Non-pigmented ciliary epithelial cell (primary cell): ENCODE measurements around the gene TMPRSS13.
"Not testable (repeated sequence)": the region's sequence is repeated elsewhere in the genome, so short reads cannot be mapped to it uniquely, and the experiment has no call there.

Experiments
- DNase-seq: peaks from one replicate; pipeline ENCODE4 v3.0.0-alpha.2; 2010; ENCODE audit warnings: low read depth

TMPRSS13 gene

DNA sequence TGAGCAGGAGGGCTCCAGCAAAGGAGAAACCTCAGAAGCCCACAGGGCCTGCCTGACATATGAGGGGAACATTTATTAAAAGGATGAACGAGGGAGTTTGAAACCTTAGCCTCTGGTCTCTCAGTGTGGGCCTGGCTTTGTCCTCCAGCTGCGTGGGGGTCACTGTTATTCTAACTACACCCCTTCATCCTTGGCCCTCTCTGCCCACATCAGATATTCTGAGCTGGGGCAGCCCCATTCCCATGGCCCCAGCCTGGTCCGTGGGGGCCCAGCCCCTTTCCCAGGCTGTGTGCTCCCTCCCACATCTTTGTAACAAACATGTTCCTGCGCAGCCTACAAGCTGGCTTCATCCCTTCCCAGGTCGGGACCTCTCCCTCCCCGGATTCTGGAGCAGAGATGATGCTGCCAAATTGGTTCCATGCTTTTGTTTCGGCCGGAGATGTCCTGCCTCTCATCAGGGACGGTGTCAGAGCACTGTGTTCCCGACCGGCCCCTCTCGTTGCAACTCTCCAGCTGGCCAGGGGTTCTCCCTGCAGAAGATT is 56.7 kb downstream of the TMPRSS13 start:
- DNase-seq = no peak

DNA sequence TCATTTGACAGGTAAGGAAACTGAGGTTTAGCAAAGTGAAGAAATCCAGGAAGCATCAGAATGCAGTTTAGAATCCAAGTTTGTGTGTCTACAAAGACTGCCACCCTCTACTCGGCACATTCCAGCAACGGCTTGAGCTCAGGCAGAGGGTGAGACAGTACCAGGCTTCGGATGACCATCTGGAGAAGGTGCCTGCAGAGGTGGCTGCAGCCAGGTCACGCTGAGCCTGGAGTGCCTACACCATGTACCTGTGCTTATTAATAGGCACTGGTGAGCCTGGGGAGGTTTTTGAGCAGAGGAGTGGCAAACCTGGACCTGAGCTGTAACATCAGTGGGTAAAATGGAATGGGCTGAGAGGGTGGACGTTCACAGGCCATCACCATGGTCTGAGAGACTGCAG is 57.4 kb downstream of the TMPRSS13 start:
- DNase-seq = no peak

DNA sequence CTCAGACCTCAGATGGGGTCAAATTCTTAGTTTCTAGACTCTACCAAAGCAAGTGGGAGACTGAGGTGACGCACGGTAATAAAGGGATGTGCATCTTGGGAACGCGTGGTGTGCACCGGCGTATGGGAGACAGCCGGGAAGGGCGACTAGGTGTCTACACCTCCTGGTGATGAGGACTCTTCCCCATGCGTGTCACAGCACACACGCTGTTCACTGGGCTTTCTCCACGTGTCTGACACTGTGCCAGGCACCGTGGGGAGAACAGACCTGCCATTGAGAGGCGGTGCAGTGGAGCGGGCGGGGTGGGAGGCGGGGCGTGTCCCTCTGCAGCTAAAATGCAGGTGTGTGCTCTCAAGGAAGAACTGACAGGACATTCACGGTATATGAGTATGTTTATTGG is 58.0 kb downstream of the TMPRSS13 start:
- DNase-seq = no peak

DNA sequence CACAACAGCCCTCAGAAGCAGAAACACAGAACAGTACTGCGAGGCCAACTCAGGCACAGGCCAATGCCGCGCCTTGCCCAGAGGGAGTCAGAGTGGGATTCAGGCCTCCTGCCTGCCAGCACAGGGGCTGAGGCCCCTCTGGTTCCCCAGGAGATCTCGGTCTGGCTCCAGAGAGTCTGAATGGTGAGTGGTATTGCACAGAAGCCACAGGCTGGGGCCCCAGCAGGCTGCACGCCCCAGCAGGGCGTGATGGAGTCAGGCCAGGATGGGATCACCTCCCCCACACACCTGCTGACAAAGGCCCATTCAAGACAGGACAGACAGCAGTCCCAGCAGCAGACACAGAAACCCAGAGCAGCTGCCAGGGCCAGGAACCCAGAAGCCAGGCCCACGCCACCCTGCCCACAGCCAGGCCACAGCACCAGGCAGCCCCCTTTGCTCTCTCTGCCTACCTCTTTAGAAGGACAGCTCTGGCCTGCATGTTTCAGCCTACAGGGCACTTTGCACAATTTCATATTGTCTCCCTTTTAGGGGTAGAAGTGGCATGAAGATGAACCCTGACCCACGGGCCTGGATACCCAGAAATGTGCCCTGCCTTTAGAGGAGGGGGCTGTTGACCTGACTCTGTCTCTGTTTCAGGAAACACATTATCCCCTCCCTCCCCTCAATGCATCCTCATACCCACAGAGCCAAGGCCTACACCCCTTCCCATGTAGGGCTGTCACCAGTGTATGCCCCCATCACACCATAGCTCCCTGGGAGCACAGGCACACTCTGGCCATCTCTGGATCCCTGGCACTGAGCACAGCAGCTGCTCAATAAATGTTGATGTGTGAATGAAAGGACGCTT is 58.9 kb downstream of the TMPRSS13 start:
- no peak for DNase-seq

DNA sequence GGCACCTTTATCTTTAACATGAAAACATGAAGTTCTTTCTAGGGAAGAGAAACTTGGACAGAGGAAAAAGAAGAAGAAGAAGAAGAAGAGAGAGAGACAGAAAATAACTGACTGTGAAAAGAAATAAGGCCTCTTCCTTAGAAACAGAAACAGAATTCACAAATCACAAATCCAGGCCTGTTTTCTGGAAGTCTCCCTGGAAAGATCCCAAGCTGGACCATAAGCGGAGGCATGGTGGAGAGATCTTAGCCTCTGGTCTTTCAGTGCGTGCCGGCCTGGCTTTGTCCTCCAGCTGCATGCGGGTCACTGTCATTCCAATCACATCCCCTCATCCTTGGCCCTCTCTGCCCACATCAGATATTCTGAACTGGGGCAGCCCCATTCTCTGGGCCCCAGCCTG is 59.6 kb downstream of the TMPRSS13 start:
- DNase-seq = no peak

DNA sequence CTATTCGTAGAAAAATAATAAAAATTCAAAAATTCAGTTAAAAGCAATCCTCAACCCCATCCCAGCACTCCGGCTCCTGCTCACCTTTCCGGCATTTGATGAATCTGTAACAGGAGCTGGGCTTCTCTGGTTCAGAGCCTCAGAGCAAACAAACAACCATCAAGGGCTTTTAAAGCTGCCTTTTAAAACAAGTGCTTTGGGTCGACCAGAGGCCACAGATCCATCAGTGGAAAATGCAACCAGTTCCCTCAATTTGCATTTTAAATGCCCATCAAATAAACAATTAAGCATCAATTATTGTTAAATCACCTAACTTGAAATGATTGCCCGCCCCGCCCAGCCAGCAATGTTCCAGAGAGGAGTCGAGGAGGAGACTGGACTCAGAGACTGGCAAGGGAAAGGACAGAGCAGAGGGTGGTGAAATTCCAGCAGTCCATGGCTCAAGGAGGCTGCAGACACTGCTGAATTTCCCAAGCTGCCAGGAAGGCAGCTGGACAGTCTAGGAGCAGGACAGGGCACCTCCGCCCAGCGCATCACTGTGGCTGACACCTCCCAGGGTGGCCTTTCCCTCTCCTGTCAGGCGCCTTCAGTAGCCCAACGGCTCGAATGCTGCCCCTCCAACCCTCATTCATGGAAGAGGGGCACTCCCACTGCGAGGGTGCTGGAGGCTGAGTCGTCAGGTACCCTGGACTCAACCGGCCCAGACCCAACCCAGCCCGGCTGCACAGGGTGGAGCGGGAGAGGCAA is 60.2 kb downstream of the TMPRSS13 start:
- DNase-seq = no peak

DNA sequence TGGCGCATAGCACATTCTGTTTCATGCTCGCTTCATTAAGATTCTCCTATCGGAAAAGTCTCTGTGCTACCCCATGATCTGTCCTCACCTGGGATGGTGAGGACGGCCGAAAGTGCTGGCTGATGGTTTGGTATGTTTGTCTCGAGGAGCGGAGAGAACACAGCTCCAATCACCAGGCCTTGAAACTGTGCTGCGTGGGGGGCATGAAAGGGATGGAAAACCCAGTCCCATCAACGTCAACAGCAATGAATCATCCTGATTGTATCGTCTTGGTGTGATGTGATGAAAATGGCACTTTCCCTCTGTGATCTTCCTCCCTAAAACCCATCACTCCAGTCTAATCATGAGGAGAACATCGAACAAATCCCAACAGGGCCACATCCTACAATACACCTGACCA is 61.1 kb downstream of the TMPRSS13 start:
- DNase-seq = no peak

DNA sequence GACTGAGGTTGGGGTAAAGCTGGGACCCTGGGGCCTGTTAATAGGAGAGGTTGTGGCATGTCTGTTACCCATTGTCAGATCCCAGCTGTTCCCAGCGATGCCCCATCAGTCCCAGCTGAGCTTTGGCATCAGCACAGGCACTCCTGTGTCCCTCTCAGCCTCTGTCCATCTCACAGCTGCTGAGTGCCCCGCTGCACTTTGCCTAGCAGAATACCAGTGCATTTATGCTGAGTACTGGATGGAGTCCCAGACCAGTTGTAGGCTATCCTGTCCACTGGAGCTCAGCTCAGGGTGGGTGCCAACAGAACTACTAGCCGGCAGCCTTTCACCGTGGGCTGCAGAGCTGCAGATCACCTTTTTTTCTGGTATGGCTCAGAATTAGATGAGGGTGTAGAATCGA is 62.7 kb downstream of the TMPRSS13 start:
- no peak for DNase-seq

DNA sequence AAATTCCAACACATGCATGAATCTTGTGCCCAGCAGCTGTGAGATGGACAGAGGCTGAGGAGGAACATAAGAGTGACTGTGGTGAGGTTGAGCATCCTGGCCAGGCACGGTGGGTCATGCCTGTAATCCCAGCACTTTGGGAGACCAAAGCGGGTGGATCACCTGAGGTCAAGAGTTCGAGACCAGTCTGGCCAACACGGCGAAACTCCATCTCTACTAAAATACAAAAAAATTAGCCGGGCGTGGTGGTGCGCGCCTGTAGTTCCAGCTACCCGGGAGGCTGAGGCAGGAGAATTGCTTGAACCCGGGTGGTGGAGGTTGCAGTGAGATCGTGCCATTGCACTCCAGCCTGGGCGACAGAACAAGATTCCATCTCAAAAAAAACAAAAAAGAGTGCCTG is 63.7 kb downstream of the TMPRSS13 start:
- DNase-seq = not testable (repeated sequence)

DNA sequence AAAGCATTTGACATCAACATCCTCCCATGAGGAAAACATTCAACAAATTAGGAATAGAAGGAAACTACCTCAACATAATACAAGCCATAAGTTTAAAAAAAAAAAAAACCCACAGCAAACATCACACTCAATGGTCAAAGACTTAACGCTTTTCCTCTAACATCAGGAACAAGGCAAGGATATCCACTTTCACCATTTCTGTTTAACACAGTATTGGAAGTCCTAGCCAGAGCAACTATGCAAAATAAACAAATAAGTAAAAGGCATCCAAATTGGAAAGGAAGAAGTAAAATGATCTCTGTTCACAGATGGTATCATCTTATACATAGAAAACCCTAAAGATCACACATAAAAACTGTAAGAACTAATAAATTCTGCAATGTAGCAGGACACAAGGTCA is 65.8 kb downstream of the TMPRSS13 start:
- DNase-seq = no peak

DNA sequence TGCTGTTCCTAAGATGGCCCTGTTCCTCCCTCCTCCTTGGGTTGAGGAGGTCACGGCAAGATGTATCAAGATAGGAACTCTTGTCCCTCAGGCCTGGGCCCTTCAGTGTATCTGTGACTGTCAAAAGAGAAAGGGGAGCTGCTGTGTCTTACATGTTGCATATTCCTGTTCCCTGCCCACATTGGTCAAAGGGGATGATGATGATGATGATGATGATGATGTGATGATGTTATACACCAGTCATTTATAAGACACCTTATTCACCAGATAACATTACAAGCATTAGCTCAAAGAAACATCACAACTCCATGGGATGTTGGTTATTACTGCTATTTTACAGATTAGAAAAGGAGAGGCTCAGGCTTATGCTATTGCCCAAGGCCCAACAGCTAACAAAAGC is 66.4 kb downstream of the TMPRSS13 start:
- DNase-seq = no peak

DNA sequence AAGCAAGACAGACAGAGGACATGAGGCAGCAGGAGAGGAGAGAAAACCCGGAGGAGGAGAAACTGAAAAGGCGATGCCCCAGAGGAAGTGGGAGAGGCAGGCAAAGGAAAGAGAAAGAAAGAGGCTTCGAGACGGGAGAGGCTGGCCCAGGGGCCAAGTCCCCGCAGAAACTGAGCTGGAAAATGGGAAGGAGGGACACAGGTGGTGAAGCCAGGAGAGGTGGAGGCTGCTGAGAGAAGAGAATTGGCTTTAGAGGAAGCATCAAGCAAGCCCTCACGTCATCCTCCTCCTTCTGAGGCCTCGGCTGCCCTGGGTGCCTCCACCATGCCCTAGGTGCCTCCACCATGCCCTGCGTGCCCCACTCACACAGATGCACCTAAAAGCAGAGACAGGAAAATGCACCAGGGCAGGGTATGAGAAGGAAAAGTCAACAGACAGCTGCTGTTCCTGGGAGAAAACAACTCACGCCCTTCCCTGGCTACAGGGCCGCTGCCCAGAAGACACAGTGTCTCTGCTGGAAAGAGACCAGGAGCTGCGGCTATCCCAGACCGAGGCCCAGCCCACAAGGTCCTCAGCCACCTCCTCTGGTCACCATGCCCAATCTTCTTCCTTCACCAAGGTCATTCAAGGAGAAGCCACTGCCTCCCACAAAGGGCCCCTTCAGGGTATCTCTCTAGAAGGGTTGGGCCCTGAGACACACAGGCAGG is 67.0 kb downstream of the TMPRSS13 start:
- DNase-seq = no peak

DNA sequence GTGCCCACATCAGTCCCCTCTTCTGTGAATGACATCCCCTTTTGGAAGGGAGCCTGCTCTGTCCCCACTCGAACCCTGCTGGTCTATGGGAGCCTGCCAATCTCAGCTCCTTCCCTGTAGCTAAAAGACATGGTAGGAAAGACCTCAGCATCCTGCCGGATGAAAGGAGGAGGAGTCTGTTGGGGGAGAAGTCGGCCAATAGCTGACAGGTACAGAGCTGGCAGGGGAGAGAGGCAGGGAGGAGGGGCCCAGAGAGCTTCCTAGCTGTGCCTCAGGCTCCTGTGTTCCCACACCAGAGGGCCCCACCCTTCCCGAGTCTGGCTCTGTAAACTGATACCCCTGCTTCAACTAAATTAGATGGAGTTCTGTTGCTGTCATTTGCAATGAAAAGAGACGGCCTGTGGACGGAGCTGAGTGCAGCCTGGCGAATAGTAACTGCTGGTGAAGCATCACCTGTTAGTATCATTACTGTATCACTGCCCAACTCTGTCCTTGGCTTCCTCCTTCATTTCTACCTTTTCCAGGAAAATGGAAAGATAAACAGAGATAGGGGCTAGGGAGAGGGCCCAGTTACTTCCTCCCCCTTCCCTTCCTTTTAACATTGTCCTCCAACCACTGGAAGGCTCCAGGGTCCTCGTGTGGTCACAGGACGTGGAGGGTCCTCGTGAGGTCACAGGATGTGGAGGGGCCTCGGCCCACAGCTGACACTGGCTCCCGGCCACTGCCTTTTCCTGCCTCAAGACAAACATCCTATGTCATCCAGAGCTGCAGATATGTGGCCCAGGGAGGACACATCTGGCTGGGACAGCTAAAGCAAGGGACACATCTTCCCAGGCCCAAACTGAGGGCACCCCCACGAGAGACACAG is 67.8 kb downstream of the TMPRSS13 start:
- no peak for DNase-seq

DNA sequence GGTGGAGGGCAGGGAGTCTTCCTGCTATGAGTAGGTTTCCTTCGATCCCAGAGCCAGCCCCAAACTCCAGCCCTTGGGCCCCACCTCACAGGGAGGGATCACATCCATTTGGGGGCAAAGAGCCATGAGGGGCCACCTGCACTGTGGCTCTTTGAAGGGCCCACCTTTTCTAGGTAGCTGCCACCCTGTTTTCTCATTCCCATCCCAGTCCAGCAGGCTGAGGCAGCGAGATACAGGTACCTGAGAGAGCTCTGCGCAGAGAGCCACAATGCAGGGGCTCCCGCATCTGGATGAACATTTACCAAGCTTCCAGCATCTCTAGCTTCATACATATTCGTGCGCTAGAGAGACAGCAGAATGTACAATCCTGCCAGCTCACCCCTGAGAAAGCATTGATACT is 69.1 kb downstream of the TMPRSS13 start:
- DNase-seq = no peak

DNA sequence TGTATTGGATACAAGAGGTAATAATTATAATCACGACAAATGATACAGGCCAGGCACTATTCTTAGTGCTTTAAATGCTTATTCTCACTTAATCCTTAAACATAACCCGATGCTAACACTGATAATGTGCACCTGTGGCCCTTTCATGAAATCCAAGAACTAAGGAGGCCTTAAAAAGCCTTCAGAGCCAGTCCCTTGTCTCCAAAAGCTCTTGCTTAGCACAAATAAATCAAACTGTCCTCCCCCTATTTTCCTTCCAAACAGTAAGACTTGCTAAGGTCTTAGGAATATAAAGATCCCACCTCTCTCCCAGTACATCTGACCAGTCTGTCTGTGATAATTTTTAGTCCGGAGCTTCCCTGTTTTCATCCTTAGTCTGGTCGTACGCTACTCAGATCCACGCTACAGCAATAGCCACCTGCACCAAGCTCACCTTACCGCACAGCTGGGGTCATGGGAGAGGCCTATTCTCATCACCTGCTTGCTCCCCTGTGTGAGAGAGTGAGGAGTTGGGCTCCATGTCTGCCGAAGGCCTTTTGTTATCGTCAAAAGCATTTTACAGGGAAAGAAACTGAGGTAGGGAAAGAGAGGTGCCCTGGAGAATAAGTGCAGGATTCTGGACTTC is 69.6 kb downstream of the TMPRSS13 start:
- no peak for DNase-seq

DNA sequence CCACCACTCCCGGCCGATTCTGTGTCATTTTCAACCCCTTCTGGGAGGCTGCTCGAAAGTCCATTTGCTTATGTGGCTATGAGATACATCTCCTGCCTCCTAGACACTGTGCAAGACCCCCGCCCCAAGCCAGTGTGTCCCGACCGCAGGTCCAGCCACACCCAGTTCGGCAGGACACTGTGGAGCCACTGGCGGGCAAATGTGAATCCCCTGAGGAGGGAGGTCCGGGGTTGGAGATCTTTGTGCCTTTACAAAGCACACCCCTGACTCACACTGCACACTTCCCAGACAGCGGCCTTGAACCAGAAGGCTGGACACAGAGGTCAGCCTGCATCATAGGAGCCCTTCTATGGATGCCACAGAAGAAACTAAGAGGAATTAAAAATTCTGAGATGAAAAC is 70.1 kb downstream of the TMPRSS13 start:
- DNase-seq = no peak

DNA sequence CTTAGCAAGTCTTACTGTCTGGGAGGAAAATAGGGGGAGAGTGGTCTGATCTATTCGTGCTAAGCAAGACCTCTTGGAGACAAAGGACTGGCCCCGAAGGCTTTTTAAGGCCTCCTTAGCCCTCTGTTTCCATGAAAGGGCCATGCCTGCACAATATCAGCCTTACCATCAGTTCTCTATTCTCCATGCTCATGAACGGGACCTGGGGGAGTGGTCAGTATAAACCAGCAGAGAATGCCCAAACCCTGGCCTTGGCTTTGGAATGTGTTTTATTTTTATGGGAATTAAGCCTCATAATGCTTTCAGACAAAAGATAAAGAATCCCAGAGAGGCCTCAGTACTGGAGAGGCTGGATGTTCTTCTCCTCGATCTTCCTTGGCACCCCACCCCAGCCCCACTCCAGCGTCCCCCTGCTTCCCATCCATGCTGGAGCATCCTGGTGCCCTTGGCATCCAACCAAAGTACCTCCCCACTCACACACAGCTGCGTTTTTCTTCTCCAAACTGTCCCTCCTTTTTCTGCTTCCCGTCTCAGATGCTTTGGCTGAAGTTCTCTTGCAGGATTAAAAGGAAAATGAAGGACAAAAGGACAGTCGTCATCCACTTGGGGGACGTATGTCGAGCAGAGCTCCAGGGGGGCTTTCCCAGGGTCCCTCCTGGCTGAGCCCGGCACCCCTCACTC is 71.3 kb downstream of the TMPRSS13 start:
- no peak for DNase-seq

DNA sequence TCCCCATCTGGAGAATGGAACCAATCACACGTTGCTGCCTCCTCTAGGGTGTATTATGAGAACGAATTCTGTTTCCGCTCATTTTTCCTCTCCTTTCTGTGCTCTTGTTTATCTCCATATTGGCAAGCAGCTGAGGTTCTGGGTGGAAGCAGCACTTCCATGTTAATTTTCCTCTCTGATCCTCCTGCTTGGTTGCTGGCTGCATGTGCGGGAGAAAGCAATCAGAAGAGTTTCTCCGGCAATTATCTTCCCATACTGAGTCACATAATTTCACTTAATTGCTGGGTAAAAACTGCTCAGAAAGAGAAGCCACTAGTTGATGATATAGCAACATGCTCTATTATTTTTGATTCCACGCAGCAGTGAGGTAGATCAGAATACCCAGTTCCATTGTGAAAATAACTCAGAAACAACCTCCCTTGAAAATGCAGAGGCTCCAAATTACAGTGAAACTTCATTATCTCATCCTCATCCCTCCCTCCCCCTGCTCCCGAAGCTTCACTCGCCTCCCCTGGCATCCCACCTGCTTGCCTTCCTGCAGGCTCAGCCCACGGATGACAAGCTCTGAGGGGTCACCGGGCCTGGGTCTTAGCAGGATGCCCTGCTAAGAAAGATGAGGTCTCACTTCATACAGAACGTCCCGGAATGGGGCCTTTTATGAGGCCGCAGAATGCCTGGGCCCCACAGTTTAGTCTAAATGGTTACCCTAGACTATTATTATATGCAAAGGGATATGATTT is 73.1 kb downstream of the TMPRSS13 start:
- no peak for DNase-seq

DNA sequence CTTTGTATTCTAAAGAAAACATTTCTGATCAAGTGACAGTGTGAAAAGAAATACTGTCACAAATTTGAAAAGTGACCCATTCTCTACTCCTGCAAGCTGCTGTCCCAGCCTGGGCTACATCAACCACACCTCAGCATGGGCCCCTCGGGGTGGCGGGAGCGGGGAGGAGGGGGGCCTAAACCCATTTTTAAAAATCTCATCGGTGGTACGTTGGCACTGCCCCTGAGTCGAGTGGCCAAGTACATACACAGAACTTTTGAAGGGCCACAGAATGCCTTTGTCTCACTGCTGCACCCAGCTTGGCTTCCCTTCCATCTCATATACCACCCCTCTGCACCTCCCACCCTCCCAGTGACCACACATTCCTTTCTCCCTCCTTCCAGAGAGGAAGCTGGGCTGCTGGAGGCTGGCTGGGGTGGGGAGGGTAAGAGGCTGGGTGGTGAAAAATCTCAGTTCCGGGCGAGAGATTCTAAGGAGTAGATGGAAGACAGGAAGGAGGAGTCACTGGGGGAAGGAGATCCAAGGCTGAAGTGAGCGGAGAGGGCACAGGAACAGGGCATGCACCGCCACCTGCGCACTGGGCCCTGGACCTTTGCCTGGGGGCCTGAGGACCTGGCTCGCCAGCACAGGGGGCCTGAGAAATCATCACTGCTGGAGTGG is 73.9 kb downstream of the TMPRSS13 start:
- no peak for DNase-seq
